Motor neuron (in vitro differentiated cells): ENCODE measurements around the gene C9orf50. TPM values are rescaled to one million over a fixed set of nuclear protein-coding genes. Genes with fewer than 3 reads are reported as not detected.
A peak's percentile ranks its signal among the peaks of the same experiment; 100 is the strongest.

Experiments used
- ATAC-seq, 8 experiments: fragments of 200-7000 bp; cut with Tn5 transposase; replicated peaks in 6 of 8; 2 replicates each; pipeline ENCODE4 v1.8.0; 2021; ENCODE audit warnings: mild to moderate bottlenecking in 8 of 8, moderate library complexity in 8 of 8
- H3K27ac ChIP-seq, 2 donors: fragments of 250-450 bp; sonication (Bioruptor Pico); 2 replicates each; pipeline ENCODE4 v1.9.0; 2021; ENCODE audit warnings: antibody characterized with exemption in 2 of 2, mild to moderate bottlenecking in 2 of 2, moderate library complexity in 1 of 2
- H3K4me1 ChIP-seq, 2 donors: fragments of 250-450 bp; sonication (Bioruptor Pico); replicated peaks in 1 of 2; 2 replicates each; pipeline ENCODE4 v1.6.1; 2021; ENCODE audit warnings: antibody characterized with exemption in 2 of 2, mild to moderate bottlenecking in 2 of 2, moderate library complexity in 1 of 2
- H3K4me3 ChIP-seq, 5 donors: fragments of 250-450 bp; sonication (Bioruptor Pico); 2 replicates each; pipeline ENCODE4 v1.9.0; 2021; ENCODE audit warnings: antibody characterized with exemption in 5 of 5, mild to moderate bottlenecking in 5 of 5, moderate library complexity in 4 of 5
- WGBS, 10 experiments: fragments of 450-650 bp; shearing (Covaris generic); methylation state at CpG; one replicate each; pipeline ENCODE4 v1.0.0; 2022; 5-methylcytosine and 5-hydroxymethylcytosine counted together
- in situ Hi-C, 9 experiments: fragments of 400-800 bp; cut with MboI; loops; one replicate each; pipeline ENCODE4 v1.15.0; 2021; ENCODE audit warnings: low sequenced_read_pairs in 9 of 9, low pct_unique_long_range_greater_than_20kb in 2 of 9; ENCODE audit not compliant: unreplicated experiment in 9 of 9
- total RNA-seq, 8 experiments: library from RNA; unstranded; fragments of 300-600 nt; gene quantifications; 2 replicates each; pipeline versions ENCODE4 v1.2.3 to v1.2.4, GENCODE V29; 2022

The C9orf50 gene
- total RNA-seq, 8 experiments from 2014 or later: 0.22 to 1.00 (median 0.49) TPM; not detected in 2

DNA sequence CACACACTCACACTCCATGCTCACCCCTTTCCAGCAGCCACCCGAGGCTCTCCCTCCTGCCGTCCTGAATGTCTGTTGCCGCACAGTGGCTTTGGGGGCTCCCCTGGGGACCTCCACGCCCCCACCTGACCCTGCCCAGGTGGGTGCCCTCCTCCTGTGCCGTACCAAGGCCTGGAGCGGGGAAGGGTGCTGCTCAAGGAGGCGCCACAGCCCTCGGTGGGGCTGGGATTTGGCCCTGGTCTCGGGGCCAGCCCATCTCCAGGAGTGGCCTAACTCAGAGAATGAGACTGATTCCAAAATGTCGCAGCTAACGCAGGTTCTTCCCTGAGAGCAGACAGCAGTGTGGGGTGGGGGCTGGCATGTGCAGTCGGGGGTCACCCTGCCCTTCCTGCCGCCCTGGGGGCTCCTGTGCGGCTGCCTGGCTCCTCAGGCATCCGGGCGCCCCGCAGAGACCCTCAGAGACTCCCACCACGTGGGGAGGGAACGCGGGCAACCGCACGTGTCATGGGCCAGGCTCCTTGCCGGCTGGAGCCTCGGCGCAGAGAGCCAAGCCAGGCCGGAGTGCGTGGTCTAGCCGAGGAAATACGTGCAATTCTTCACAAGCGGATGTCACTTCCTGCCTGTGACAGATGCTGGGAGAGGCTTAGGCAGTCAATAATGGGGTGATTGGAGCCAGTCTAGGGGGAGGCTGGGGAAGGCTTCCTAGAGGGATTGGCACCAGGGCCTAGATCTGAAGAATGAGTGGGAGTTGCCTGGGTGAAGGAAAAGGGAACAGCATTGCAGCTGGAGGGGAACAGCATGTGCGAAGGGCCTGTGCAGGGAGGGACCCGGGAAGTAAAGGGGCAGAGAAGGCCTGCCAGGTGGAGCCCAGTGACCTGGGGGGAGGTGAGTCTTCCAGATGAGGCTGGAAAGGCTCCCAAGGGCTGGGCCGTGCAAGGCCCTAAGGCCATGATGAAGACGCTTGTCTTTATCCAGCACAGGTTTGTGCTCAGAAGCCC is 44.1 kb downstream of the C9orf50 start:
- in situ Hi-C loops: no loop called here
- Histone ChIP-seq H3K4me1 (peaks cover 10 to 20% of the 10 kb centered on the region in 2 donors), H3K4me3 (no peak overlapping the region), H3K27ac (peak overlapping the region in 1 of 2 donors; percentile 7)
- peak in 2 of 8 experiments; percentile 7 to 9 for ATAC-seq
- WGBS, 10 experiments: 36 to 100% (median 93%) methylated on average over 1 to 7 of the region's 34 CpGs; no CpG with 5 or more reads in 2 of the 10 experiments

DNA sequence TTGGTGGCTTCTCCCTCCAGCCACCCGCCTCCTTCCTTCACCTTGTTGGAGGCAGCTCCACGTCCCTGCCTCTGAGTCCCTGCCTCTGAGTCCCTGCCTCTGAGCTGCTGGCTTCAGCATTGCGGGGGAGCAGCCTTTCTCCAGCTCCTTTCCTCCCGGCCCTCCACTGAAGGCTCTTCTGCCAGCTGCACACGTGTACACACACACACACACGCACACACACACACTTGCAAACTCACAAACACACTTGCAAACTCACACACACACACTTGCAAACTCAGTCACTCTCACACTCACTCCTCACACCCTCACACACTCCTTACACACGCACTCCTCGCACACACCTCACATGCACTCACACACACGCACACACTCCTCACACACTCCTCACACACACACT is 45.1 kb downstream of the C9orf50 start:
- ATAC-seq: peak in 5 of 8 experiments; percentile 34 to 53 (median 48)
- in situ Hi-C loops: no loop called here
- peak overlapping the region in 1 of 2 donors; percentile 53 for H3K27ac ChIP-seq
- WGBS, 10 experiments: 39 to 100% (median 75%) methylated on average over 1 to 6 of the region's 9 CpGs; no CpG with 5 or more reads in 3 of the 10 experiments
- no peak overlapping the region for H3K4me3 ChIP-seq
- H3K4me1 ChIP-seq: peaks cover 8 to 19% of the 10 kb centered on the region in 2 donors

DNA sequence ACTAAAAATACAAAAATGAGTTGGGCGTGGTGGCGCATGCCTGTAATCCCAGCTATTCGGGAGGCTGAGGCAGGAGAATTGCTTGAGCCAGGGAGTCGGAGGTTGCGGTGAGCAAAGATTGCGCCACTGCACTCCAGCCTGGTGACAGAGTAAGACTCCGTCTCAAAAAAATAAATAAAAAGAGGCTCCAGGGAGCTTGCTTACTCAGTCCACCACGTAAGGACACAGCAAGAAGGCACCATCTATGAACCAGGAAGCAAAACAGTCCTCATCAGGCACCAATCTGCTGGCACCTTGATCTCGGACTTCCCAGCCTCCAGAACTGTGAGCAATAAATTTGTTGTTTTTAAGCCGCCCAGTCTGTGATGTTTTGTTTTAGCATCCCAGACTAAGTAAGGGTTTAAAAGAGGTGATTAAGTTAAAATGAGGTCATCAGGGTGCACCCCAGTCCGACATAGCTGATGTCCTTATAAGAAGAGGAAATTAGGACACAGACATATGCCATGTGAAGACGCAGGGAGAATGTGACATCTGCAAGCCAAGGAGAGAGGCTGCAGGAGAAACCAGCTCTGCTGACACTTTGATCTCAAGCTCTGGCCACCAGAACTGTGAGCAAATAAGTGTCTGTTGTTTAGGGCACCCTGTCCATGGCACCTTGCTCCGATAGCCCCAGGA is 45.9 kb downstream of the C9orf50 start:
- no peak for ATAC-seq
- Histone ChIP-seq H3K27ac (peak overlapping the region in 1 of 2 donors; percentile 53), H3K4me3 (no peak overlapping the region), H3K4me1 (peaks cover 16 to 27% of the 10 kb centered on the region in 2 donors)
- 25 to 100% (median 77%) methylated on average over 1 to 12 of the region's 13 CpGs for WGBS, 10 experiments
- in situ Hi-C loops: no loop called here

DNA sequence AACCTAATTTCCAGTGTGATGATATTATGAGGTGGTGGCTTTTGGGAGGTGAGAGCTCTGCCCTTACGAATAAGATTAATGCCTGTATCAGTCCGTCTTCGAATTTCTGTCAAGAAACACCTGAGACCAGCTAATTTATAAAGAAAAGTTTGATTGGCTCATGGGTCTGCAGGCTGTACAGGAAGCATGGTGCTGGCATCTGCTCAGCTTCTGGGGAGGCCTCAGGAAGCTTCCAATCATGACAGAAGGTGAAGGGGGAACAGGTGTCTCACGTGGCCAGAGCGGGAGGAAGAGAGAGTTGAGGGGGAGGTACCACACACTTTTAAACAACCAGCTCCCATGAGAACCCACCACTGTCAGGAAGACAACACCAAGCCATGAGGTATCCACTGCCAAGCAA is 46.9 kb downstream of the C9orf50 start:
- in situ Hi-C loops: no loop called here
- Histone ChIP-seq H3K4me3 (no peak overlapping the region), H3K27ac (no peak overlapping the region), H3K4me1 (peaks cover 27 to 37% of the 10 kb centered on the region in 2 donors)
- ATAC-seq: no peak
- 92 to 100% (median 93%) methylated on average over 2 to 5 of the region's 5 CpGs; no CpG with 5 or more reads in 5 of the 10 experiments for WGBS, 10 experiments

DNA sequence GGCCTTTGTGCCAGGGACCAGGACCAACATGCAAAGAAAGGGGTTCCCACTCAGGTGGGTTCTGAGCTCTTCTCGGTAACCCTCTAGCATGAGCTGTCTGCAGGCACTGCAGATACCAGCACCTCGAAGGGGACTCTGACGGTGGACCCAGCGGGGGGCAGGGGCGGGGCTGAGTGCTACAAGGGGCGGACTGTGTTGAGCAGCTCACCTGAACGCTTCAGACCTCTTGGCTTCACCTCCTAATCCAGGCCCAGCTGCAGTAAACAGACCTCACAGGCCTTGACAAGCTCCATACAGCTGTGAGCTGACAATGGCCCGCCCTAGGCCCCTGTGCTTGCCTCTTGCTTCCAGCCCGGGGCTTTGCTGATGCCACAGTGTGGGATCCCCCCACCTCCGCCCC is 48.4 kb downstream of the C9orf50 start:
- Histone ChIP-seq H3K4me1 (peaks cover 37 to 42% of the 10 kb centered on the region in 2 donors), H3K4me3 (no peak overlapping the region), H3K27ac (no peak overlapping the region)
- WGBS, 10 experiments: 80% methylated on average over 2 of the region's 10 CpGs; no CpG with 5 or more reads in 9 of the 10 experiments
- in situ Hi-C loops: no loop called here
- no peak for ATAC-seq

DNA sequence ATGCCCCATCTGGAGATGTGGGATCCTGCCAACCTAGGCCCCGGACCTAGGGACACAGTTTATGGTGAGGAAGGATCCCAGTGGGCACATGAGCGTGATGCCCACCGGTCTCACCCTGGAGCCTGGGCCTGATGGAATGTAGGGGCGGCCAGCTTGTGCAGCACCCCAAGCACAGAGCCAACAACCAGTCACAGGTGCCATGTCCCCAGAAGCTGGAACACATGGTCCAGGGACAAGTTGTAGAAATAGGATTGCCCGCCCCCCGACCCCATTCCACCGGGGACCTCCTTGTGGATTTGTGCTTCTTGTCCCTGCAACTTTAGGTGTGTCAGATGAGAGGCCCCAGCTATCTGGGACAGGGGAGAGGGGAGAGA is 48.9 kb downstream of the C9orf50 start:
- H3K4me1 ChIP-seq: peaks cover 40 to 45% of the 10 kb centered on the region in 2 donors
- in situ Hi-C loops: no loop called here
- ATAC-seq: no peak
- H3K4me3 ChIP-seq: no peak overlapping the region
- no peak overlapping the region for H3K27ac ChIP-seq
- 95 to 100% (median 100%) methylated on average over 1 to 4 of the region's 7 CpGs; no CpG with 5 or more reads in 7 of the 10 experiments for WGBS, 10 experiments

DNA sequence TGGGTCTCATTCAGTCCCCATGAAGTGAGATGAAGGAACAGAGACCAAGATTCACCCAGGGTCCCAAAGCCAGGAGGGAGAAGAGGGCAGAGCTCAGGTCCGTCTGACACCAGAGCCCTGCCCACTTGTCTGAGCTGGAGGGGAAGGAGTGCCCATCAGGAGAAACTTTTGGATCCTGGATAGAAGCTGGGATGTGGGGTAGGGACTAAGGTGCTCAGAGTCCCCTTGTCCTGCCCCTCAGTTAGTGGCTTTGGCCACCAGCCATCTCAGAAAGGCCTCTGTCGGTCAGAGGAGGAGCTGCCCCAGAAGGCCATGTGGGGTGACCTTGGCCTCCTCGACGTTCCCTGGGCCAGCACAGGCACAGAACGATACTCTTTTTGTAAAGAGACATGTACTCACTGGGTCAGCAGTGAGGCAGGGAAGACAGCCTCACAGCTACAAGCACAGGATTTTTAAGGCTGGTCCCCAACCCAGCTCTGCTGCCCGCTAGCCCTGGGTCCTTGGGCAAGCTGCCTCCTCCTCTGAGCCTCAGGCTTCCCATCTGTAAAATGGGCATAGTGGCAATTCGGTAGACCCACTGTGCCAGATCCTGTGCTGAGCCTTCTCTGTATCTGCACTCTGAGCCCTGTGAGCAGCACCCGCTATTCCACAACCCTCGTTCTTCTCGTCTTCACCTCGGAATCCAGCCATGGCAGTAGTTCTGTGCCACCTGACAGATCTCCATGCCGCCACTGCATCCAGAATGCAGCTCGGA is 49.4 kb downstream of the C9orf50 start:
- in situ Hi-C loops: no loop called here
- no peak for ATAC-seq
- no peak overlapping the region for H3K27ac ChIP-seq
- no peak overlapping the region for H3K4me3 ChIP-seq
- 60 to 100% (median 93%) methylated on average over 1 to 5 of the region's 13 CpGs; no CpG with 5 or more reads in 3 of the 10 experiments for WGBS, 10 experiments
- peaks cover 44 to 51% of the 10 kb centered on the region in 2 donors for H3K4me1 ChIP-seq

DNA sequence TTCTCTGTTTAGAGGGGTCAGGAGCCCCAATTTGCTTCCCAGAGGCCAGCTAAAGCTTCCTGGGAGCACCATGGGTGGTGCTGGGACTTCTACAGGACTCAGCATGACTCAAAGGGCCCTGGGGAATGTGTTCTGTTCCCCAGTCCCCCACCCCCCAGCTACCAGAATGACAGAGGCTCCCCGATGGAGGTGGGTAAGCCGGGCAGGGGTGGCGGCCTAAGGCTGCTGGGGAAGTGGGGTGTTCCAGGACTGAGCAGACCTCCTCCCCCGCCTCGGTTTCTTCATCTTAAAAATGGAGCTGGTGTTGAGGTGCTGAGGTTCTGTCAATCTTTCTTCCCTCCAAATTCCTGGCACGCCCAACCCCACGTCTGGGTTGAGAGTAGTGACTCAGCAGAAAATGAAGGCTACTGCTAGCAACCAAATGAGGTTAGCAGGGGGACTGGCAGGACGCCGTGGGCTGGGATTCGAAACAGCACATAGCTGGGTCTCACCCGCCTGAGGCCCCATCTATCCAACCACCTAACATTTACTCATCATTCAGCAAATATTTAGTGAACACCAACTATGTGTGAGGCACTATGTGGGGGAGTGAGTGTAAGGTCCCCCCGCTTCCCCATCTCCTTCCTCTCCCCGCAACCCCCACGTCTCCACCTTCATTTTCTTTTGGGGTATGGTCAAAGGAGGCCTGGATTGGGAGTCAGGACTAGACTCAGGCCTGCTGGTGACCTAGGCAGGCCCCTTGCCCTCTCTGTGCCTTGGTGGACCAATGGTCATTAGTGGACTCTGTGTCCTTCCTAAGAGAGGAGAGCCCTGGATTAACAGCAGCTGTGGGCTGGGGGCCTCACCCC is 50.2 kb downstream of the C9orf50 start:
- Histone ChIP-seq H3K27ac (peak overlapping the region in 1 of 2 donors; percentile 63), H3K4me1 (peaks cover 45 to 56% of the 10 kb centered on the region in 2 donors), H3K4me3 (no peak overlapping the region)
- in situ Hi-C loops: no loop called here
- peak in 2 of 8 experiments; percentile 37 to 41 for ATAC-seq
- 90% methylated on average over 2 of the region's 14 CpGs; no CpG with 5 or more reads in 9 of the 10 experiments for WGBS, 10 experiments

DNA sequence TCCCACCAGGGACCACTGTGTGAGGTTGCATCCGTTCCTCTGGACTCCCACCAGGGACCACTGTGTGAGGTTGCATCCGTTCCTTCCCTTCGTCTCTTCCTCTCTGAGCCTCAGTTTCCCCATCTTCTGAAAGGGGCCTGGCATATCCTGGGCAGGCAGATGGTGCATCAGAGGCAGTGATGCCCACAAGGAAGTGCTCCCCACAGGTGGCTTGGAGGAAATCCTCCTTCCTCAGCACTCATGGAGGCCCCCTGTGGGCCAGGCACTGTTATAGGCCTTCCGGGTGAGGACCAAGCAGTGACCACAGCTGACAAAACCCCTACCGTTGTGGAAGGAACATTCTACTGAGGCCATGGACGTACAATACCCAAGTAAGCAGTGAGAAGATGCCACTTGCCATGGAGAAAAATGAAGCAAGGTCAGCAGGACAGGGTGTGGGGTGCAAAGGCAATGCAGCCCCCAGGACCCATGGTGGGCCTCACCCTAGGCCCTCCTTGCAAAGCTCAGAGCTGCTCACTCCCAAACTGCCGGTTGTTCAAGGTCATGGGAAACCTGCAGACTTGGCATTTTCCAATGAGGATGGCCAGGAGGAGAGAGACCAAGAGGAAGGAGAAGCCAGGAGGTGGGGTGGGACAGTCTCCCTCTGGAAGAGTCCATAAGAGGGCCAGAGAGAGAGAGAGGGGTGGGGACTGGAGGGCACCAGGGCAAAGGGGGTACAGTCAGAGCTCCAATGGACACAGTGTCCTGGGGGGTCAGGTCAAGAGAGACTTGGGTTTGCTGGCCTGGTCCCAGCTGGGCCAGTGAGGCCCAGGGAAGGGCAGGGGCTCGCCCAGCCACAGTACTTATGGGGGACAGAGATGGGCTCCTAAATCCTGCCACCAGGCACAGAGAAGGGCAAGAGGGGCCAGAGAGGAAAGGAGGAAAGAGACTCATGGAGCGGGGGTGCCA is 51.1 kb downstream of the C9orf50 start:
- 17 to 92% (median 61%) methylated on average over 1 to 3 of the region's 9 CpGs; no CpG with 5 or more reads in 3 of the 10 experiments for WGBS, 10 experiments
- H3K4me3 ChIP-seq: no peak overlapping the region
- peak overlapping the region; percentile 59 to 63 for H3K27ac ChIP-seq
- peaks cover 39 to 47% of the 10 kb centered on the region in 2 donors for H3K4me1 ChIP-seq
- in situ Hi-C loops: no loop called here
- ATAC-seq: peak in 5 of 8 experiments; percentile 1 to 39 (median 6)

DNA sequence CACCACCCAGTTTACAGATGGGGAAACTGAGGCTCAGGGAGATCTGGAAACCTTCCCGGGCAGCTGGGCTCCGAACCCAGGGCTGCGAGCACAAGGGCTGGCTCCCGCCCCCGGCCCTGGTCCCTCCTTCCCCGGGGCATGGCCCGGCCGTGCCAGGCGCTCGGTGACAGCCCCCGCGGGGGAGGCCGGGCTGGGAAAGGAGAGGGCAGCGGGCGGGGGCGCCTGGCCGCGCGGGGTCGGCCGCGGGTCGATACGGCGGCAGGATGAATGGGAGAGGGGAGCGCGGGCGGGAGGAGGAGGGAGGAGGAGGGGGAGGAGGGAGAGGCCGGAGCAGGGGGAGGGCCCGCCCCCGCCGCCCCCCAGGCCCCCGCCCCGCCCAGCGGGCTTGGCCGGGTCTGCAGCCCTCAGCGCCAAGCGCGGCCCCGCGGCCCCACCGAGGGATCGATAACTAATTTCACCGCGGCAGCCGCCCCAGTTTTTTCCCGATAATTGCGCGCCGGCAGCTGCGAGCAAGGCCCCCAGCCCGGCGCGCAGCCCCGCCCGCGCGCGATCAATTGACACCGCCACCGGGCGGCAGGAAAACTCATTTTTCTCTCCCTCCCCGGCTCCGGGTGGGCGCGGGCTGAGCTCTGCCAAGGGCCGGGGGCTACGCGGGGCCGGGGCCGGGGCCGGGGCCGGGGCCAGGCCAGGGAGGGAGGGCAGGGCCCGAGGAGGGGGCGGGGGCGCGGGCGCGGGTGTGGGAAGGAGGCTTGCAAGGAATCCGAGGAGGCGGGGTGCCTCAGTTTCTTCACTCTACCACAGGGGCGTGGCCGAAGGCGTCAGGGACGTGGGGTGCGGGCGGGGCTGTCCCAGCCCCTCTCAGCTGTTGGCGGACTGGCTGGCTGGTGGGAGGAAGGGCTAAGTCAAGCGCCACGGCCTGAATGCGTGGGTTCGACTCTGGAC is 52.1 kb downstream of the C9orf50 start:
- H3K27ac ChIP-seq: peak overlapping the region; percentile 66 to 75
- in situ Hi-C loops: no loop called here
- 21% methylated on average over 6 of the region's 92 CpGs; no CpG with 5 or more reads in 9 of the 10 experiments for WGBS, 10 experiments
- peak; percentile 5 to 78 (median 71) for ATAC-seq
- H3K4me1 ChIP-seq: peaks cover 39 to 47% of the 10 kb centered on the region in 2 donors
- H3K4me3 ChIP-seq: peak overlapping the region; percentile 14 to 33 (median 20)
